Measurements from ENCODE around the gene LRRK1.

LRRK1 gene

DNA sequence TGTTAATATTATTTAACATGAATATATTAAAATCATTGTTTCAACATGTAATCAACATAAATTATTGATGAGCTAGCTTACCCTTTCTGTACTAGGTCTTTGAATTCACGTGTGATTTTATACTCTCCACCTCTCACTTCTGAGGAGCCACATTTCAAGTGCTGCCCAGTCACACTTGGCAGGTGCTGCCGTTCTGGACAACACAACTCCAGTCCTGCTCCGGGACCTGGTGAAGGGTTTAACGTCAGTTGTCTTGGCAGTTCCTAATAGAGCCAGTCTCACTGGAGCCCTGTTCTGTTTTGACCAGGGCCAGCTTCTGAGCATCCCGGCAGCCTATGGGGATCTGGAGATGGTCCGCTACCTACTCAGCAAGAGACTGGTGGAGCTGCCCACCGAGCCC is 64.1 kb downstream of the LRRK1 start:
- DNase-seq, result no peak

DNA sequence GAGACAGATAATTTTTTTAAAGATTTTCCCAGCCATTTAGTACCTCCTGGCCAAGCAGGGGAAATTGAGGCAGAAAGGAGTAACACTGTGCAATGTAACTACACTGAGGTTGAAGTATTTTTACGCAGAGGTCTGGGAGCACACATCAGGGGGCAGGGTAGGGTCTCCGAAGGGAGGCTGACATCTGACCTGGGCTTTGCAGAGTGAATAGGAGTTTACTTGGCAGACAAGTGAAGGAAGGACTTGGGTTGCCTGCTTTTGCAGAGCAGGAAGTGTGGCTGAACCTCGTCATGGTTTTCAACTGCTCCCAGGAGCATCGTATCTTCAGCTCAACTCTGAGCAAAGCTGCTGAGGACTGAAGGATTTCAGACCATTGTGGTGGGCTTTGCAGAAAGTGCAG is 66.2 kb downstream of the LRRK1 start:
- DNase-seq, result no peak

DNA sequence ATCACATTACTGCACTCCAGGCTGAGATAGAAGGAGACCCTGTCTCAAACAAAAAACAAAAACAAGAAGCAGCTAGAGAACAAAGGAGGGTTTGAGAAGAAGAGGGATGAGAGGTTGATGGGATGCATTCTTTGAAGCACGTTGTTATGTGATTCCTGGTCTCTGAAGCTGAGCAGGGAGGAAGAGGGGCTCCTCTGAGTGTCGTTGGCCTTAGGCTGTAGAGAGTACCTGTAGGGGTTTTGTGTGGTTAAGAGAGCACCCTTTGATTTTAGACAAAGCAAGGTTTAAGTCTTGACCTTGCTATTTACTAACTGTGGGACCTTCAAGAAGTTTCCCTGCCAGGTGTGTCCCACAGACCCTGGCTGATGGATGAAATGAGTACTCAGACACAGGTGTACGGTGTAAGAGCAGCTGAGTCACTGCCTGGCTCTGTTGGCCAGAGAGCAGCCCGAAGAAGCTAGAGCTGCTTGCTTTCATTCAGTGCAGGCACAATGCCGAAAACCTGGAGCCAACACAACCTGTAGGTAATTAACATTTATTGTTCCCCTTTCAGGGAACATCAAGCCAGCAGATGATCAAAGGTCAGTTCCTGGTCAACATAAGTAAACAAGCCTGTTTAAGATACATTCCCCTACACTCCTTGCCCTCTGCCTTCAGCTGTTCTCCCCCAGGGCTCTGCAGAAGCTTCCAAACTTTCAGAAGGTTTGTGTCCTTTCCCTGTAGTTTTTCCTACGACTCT is 67.2 kb downstream of the LRRK1 start:
- DNase-seq, result no peak

DNA sequence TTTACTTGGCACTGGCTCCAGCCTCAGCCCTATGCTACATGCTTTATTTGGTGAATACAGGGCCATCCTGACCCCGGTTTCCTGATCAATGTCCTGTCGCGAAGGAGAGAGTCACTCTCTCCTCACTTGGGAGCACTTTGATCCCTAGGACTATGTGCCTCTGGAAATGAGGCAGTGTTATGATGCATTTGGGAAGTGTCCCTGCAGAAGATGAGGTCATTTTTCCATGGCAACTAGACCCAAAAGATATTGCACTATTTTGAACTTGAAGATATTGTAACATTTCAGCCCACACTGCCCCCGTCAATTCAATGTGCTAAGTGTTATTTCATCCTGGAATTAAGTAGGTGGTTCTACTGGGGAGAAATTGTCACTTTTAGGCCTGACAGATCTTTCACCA is 68.0 kb downstream of the LRRK1 start:
- DNase-seq, result no peak

DNA sequence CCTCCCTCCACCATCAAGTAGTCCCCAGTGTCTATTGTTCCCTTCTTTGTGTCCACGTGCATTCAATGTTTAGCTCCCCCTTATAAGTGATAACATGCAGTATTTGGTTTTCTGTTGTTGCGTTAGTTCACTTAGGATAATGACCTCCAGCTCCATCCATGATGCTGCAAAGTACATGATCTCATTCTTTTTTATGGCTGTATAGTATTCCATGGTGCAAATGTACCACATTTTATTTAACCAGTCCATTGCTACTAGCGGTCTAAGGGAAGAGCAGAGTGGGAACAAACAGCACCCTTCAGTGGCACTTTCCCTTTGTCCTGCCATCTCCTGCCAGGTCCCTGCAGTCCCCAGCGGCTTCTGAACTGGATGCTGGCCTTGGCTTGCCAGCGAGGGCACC is 69.1 kb downstream of the LRRK1 start:
- no peak for DNase-seq

DNA sequence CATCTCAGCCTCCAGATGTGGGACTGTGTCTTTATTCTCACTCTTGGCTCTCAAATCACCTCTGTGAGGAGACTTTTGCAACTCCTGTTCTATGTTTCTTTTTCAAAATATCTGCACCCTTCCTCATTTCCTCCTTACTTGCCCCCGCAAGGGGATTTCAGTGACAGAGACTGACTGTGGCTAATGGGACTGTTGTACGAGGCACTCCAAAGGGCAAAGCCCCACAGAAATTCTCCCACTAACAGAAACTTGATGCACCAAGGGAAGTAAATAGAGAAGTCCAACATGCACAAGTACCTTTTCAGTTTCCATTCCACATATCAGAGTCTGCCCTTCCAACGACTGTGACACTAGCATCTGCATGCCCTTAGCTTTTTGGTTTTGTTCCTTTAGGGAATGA is 69.7 kb downstream of the LRRK1 start:
- no peak for DNase-seq

DNA sequence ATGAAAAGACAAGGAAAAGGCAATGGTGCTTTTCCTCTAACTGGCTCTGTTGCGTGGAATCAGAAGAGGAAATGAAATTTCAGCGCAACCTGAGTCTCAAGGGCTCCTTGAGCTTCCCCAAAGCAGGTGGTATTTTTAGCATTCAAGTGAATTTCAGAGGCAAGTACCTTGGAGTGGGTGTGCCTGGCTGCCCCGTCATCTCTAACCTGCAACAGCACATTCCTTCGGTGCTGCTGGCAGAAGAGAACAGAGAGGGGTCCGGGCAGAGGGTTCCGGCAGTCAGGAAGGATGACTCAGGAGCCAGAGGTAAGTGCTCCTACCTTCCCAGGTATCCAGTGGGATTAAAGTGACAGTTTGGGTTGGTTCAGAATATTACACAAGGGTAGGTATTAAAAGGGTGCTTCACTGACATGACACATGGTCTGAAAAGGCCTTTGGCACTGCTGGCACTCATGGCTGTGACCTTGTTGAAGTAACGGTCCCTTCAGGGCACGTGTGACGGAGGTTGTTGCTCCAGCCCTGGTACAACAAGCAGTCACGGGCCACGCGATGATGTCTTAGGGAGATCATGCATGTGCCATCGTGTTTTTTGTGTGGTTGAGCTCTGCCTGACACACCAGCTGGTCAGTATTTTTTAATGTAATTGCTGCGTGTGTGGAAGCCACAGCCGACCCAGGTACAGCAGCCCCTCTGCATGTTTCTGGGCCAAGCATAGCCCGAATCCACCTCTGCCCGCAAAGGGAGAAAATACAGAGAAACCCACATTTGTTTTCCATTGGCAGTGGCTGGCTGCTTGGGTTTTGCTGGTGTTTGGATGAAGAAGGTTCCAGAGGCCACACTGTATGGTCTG is 75.7 kb downstream of the LRRK1 start:
- no peak for DNase-seq

DNA sequence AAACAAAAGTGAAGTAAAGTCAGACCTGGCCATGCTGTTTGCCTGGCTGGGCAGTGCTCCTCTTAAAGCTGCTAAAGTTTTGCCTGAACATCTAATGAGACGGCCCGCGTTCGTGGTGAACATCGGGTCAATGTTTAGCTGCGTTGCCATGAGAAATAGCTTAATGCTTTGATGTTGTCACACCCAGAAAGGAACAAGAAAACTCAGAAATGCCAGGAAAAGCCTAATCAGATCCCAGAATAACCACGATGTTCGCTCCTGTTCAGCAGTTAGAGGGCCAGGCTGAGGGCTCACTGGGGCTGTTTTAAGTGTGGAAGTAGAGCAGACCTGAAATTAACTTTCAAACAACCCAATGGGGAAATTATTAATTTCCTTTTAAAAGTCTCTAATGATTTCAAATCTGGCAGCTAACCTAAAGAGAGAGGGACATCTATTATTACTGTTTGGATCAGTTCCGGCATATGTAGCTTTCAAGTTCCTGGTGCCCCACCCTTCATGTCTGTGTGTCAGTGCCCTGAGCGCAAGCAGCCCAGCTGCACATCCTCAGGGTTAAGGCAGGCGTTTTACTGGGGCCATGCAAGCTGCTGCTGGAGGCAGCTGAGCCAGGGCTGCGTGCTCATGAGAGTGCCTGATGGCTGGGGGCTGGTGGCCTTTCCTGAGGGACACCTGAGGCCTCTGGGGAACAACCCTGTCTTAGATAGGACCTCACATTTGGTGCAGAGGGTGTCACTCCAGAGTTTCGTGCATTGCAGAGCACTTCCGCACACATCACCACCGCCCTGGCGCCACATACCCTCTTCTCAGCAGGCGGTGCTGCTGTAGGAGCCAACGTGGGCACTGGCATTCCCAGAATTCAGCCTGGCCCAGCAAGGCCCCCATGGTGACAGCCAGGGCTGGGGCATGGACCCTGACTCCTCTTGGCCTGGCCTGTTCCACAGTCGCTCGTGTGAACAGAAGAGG is 76.6 kb downstream of the LRRK1 start:
- no peak for DNase-seq

DNA sequence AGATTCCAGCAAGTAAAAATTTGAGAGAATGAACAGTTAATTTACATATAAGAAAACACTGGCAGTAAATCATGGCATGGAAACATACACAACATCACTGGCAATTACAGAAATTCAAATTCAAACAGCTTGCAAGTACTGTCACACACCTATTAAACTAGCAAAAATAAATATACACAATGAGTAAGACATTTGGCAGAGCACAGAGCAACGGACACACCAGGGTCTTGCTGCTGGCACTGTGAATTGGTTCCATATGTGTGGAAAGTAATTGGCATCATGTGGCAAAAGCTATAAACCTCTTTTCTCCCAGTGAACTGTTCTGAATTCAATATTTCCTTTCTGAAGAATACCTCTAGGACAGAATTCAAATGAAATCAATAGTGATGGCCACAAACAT is 78.3 kb downstream of the LRRK1 start:
- no peak for DNase-seq

DNA sequence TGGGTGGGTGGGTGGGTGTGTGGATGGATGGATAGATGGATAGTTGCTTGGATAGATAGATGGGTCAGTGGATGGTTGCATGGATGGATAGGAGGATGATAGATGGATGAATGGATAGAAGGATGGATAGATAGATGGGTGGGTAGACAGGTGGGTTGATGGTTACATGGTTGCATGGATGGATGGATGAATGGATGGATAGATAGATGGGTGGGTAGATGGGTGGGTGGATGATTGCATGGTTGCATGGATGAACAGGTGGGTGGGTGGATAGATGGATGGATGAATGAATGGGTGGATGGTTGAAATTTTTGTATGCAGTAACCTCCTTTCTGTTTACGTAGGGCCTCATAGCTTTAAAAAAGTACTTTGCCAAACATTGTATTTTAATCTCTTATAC is 79.5 kb downstream of the LRRK1 start:
- DNase-seq, result no peak

DNA sequence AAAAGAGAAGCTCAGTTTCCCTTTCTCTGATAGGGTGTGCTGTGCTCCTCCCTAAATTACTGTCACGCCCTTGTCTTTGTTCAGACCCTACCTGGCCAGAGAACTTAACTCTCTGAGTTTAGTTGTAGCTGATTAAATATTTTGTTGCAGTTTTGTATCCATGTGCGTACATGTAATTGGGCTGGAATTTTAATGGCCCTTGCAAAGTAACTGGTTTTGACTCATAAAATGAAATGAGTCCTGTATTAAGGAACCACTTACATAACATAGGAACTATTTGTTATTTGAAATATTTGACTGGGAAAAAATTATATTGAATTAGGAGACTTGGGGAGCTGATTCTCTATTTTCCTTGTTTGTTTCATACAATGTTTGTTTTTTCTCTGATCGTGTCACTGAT is 80.2 kb downstream of the LRRK1 start:
- no peak for DNase-seq

DNA sequence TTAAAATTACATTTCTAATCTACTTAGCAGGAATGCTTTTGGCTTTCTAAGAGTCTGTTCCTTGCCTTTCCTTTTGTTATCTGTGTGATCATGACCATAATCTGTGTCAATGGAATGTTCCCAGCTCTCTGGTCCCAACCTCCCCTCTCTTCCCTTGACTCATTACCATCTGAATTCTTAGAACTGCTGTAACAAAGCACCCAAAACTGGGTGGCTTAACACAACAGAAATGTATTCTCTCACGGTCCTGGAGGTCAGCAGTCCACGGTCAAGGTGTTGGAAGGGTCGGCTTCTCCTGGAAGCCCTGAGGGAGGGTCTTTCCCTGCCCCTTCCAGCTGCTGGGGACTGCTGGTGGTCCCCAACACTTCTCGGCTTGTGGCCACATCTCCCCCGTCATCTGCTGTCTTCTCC is 81.1 kb downstream of the LRRK1 start:
- DNase-seq, result no peak

DNA sequence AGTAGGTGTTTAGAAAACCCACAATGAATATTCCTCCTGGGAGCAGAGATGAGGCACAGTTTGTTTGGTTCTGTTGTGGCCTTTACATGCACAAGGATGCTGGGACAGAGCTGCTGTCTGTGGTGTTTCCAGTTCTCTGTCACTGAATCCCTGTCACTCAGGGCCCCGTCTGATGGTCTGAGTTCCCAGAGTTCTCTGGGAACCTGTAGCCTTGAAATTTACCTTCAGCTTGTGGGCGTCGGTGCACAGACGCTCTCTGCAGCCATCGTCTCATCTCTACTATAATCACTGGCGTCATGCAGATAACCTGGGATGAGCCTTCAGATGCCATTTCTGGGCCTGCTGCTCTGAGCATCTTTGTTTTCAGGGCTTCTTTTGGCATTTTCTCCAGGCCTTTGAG is 81.9 kb downstream of the LRRK1 start:
- DNase-seq, result no peak

DNA sequence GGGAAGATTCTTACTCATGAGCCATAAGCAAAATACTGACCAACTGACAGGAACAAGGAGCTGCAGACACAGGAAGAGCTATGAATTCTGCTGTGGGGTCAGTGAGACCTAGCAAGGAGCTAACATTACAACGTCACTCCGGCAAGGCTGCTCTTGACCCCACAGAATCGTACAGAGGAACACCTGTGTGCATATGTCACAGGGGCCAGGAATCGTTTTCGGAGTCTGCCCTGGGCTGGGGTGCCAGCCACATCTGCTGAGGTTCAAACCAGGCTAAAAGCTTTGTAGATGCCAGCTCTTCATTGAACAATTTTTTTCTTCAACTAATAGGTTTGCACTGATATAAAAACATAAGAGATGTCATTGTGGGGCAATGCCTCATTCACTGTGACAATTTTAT is 82.6 kb downstream of the LRRK1 start:
- no peak for DNase-seq

DNA sequence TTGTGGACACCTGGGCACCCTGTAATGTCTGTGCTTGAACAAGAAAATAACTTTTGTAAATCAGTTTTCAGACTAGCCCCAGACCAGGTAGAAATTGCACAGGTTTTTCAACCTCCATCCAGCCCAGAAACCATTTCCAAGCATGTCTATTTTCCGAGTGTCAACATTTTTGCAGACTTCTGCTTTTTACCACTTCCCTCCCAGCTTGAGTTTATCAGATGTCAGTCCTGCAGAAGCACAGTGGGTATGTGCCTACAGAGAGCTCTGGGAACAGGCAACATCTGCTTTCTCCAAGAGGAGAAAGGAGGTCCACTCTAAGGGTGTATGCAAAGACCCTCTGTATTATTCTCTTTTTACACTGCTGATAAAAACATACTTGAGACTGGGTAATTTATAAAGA is 83.9 kb downstream of the LRRK1 start:
- peak; percentile 24 for DNase-seq

DNA sequence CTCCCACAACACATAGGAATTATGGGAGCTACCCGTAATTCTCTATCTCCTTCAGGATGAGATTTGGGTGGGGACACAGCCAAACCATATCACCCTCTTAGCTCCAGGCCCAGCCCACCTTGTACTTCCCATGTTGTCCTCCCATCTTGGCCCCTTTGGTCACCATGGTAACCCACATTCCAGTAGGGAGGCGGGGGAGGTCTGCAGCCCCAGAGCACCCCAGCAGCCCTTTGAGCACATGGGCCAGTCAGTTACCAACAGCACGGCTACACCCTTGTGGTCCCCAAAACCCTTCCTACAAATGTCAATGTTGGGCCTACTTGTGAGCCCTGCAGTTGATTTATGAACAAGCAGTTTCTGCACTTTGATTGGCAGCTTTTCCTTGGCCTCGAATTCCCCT is 84.5 kb downstream of the LRRK1 start:
- no peak for DNase-seq

DNA sequence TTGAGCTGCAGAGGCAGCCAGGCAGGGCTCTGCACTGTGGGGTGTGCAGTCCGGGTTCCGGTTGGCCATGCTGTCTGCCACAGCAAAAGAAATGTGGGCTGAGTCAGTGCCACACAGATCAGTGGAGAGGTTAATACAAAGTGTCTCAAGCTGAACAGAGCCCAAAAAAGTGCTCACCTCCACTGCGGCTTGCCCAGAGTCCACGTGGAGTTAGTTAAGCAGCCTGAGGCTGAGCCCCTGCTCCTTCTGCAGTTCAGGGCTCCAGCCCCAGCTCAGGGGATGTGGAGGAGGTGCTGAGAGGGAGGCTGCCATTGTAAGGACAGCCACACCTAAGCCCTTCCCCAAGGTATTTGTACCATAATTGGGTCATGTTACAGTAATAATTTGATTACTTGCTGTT is 85.3 kb downstream of the LRRK1 start:
- no peak for DNase-seq

DNA sequence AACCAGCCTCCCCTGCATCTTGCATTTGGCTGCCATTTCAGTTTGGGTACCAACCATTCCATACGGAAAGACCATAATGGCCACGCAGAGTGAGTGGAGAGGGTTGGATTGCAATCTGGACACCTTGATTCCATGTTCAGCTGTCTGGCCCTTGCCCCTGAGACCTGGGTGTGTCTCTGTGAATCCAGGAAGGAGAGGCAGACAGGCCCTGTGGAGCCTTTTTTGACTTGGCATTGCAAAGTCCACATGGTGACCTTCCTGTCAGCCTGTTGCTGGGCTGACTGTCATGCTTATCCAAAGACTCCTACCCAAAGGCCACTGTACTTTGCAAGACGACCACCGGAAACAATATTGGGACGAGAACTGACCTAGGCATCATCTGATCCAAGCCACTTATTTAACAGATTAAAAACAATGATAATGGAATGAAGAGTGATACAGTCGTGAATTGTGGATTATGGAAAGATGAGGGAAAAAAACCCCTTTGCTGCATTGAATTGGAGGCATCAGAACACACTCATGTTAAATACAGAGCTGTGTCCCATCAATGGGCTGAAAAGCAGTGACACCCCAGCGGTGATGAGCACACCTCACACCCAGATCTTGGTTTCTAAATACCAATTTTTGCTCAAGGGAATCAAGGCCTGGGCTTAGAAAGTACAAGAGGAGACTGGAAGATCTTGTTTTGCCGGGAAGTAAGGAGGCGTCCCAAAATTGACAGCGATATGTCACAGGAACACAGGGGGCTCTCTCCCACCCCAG is 86.0 kb downstream of the LRRK1 start:
- DNase-seq, result no peak

DNA sequence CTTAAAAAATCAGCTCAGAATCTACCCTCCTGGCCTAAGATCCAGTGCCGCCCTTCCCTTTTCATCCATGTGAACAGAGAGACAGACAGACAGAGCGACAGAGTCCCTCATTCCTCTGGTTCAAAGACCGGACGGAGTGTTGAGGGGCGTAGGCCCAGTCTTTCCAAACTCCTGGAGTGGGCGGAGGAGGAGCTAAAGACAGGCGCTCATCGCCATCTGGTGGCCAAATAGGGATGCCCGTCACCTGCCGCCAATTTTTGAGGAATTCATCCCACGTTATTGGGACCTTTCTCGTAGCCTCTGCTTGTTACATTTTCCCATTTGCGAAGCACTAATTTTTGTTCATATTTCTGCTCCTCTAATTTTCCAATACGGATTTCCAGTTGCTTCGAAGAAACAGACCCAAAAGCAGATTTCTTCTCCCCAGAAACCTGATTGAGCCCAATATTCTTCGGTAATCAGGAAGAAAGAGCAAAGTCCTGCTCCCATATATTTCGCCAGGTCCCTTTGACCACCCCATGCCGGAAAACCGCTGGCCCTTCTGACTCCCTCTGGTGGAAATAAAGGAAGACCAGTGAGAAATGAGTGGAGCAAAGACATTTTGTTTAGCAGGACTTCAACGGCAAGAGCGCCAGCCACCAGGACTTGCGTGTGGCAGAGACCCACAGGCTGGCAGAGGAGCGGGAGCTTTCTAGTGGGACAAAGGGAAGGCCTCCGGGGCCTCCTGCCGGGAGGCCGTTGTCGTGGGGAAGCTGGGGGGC is 88.0 kb downstream of the LRRK1 start:
- DNase-seq, result peak; percentile 21

DNA sequence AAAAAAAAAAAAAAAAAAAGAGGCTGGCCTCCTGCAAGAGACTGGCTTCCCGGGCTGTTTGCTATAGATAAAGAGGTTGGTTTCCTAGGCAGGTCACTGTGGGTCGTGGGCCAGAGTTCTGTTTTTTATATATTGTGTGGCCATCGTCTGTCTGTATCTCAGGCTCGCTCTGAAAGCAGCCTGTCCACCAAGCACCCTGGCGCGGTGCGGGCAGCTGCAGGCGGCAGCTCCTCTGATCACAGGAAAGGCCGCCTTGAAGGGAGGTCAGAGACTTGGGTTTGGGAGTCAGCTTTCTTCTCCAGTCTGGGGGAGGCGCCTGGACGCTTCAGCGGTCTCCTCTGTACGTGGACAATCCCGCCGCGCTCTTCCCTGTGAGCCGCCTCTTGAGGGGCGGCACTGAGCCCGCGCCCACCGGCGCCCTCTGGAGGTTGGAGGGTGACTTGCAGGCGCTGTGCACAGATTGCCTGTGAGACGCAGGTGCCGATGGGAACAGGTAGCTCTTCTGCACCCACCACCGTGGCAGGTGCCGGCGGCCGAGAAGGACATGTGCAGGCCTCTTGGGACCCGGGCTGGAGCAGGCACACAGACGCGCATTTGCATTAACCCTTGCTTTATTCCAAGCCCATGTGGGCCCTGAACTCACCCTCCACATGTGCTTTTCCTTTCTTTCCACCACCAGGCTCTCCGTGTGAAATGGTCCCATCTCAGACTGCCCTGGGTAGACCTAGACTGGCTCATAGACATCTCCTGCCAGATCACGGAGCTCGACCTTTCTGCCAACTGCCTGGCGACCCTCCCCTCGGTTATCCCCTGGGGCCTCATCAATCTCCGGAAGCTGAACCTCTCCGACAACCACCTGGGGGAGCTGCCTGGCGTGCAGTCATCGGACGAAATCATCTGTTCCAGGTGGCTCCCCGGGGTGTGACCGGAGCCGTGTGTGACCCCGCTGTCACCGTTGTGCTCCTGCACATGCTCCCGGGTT is 89.3 kb downstream of the LRRK1 start:
- DNase-seq, result peak; percentile 86

DNA sequence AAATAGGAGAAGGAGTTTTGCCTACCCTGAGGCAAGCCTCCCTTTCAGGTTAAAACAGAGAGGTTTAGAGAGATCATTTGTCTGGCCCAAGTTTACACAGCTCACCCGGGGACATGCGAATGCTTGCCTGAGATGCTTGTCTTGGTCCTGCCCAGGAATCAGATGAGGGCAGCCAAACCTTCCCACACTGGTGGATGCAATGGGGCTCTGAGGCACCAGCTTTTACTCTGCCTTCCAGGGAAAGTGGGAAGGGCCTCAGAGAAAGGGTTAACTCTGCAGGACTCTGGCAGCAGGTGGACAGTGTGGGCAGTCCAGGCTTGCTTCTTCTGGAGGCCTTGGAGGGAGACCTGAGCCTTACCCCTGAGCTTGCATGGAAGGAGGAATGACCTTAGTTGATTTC is 90.0 kb downstream of the LRRK1 start:
- no peak for DNase-seq
